NCI-H2227 (cell line): ENCODE data around the gene TPMT.
A peak's percentile ranks its signal among the peaks of the same experiment; 100 is the strongest.
"Not testable (repeated sequence)": the region's sequence is repeated elsewhere in the genome, so short reads cannot be mapped to it uniquely, and the experiment has no call there.

Experiments
- DNase-seq: peaks from one replicate; lab custom pipeline; 2025; ENCODE audit not compliant: unreplicated experiment; lab: John Stamatoyannopoulos, UW

TPMT gene

GRCh38 chr6:18154507-18155149 lies at the start of gene TPMT:
TPMT (minus strand) TSS chr6:18155077; CDS start chr6:18149127, 5,950 bp downstream.
- DNase-seq = peak; percentile 97

- DNase-seq = no peak
Observed at GRCh38 chr6:18203786-18204185, 48.9 kb upstream of the TPMT start.

GRCh38 chr6:18192026-18192425 lies 37.1 kb upstream of the TPMT start:
- DNase-seq = no peak

GRCh38 chr6:18189196-18189595 lies 34.3 kb upstream of the TPMT start:
- DNase-seq = no peak

GRCh38 chr6:18187701-18188100 lies 32.8 kb upstream of the TPMT start:
- DNase-seq = no peak

- DNase-seq = no peak
Observed at GRCh38 chr6:18186540-18187250, 31.8 kb upstream of the TPMT start.

- DNase-seq = no peak
Observed at GRCh38 chr6:18186033-18186432, 31.2 kb upstream of the TPMT start.

GRCh38 chr6:18185624-18186023 lies 30.7 kb upstream of the TPMT start:
- peak; percentile 14 for DNase-seq

- no peak for DNase-seq
Observed at GRCh38 chr6:18183766-18184165, 28.9 kb upstream of the TPMT start.

GRCh38 chr6:18182568-18182967 lies 27.7 kb upstream of the TPMT start:
- no peak for DNase-seq

- no peak for DNase-seq
Observed at GRCh38 chr6:18179770-18180356, 25.0 kb upstream of the TPMT start.

GRCh38 chr6:18178960-18179615 lies 24.2 kb upstream of the TPMT start:
- no peak for DNase-seq

- no peak for DNase-seq
Observed at GRCh38 chr6:18177286-18177965, 22.5 kb upstream of the TPMT start.

GRCh38 chr6:18176198-18176597 lies 21.3 kb upstream of the TPMT start:
- not testable (repeated sequence) for DNase-seq

- no peak for DNase-seq
Observed at GRCh38 chr6:18171871-18172270, 17.0 kb upstream of the TPMT start.

- no peak for DNase-seq
Observed at GRCh38 chr6:18168264-18168663, 13.4 kb upstream of the TPMT start.

GRCh38 chr6:18166312-18167036 lies 11.6 kb upstream of the TPMT start:
- DNase-seq = no peak

GRCh38 chr6:18165751-18166150 lies 10.9 kb upstream of the TPMT start:
- DNase-seq = no peak

GRCh38 chr6:18162401-18162800 lies 7.5 kb upstream of the TPMT start:
- DNase-seq = no peak

- DNase-seq = no peak
Observed at GRCh38 chr6:18161431-18161830, 6.6 kb upstream of the TPMT start.

GRCh38 chr6:18160911-18161310 lies 6.0 kb upstream of the TPMT start:
- no peak for DNase-seq
